Astrocyte of the cerebellum (primary cell): ENCODE measurements around the gene C2CD4C.
"Not testable (repeated sequence)": the region's sequence is repeated elsewhere in the genome, so short reads cannot be mapped to it uniquely, and the experiment has no call there.

Source experiments
- DNase-seq: peaks from one replicate; pipeline ENCODE4 v3.0.0-alpha.2; 2011; ENCODE audit warnings: low read depth
- H3K4me3 ChIP-seq: 2 replicates; pipeline ENCODE4 v1.5.1; 2011; ENCODE audit warnings: mild to moderate bottlenecking, low read depth, low read length, moderate library complexity
- in situ Hi-C: cut with HindIII; loops from 2 replicates; pipeline ENCODE4 v1.10.0; 2017; ENCODE audit warnings: low sequenced_read_pairs
- TF ChIP-seq, protein P1 (sequence below): IDR thresholded peaks from 2 replicates; pipeline ENCODE4 v1.5.1; 2012; ENCODE audit warnings: low read length, low read depth, moderate library complexity, mild to moderate bottlenecking; ENCODE audit errors: missing control alignments

Gene C2CD4C

DNA sequence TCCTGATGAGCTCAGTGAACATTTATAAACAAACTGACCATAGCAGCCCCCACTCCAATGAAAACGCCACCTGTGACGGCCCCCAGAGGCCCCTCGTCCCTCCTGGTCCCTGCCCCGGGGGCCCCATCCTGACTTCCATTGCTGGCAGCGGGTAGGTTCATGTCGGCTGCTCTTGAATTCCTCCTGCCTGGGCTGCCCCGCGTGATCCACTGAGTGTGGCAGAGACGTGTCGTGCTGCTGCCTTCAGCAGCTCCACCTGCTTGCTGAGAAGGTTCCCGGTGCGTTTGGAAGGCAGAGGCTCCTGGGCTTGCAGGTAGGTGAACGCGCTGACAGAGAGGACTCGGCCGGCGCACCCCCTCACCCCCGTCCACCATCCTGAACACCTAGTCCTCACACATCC, 11.6 kb downstream of the C2CD4C start:
- TF ChIP-seq, protein P1, sequence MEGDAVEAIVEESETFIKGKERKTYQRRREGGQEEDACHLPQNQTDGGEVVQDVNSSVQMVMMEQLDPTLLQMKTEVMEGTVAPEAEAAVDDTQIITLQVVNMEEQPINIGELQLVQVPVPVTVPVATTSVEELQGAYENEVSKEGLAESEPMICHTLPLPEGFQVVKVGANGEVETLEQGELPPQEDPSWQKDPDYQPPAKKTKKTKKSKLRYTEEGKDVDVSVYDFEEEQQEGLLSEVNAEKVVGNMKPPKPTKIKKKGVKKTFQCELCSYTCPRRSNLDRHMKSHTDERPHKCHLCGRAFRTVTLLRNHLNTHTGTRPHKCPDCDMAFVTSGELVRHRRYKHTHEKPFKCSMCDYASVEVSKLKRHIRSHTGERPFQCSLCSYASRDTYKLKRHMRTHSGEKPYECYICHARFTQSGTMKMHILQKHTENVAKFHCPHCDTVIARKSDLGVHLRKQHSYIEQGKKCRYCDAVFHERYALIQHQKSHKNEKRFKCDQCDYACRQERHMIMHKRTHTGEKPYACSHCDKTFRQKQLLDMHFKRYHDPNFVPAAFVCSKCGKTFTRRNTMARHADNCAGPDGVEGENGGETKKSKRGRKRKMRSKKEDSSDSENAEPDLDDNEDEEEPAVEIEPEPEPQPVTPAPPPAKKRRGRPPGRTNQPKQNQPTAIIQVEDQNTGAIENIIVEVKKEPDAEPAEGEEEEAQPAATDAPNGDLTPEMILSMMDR = no peak
- in situ Hi-C loops = no loop called here

DNA sequence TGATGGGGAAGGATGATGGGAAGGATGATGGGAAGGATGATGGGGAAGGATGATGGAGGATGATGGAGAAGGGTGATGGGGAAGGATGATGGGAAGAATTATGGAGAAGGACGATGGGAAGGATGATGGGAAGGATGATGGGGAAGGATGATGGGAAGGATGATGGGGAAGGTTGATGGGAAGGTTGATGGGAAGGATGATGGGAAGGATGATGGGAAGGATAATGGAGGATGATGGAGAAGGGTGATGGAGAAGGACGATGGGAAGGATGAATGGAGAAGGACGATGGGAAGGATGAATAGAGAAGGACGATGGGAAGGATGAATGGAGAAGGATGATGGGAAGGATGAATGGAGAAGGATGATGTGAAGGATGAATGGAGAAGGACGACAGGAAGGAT, 13.5 kb downstream of the C2CD4C start:
- no peak overlapping the region for H3K4me3 ChIP-seq
- DNase-seq = no peak
- TF ChIP-seq, protein P1 = no peak
- in situ Hi-C loops = no loop called here

More for the DNA sequence above, 11.6 kb downstream of the C2CD4C start:
- DNase-seq = no peak
- no peak overlapping the region for H3K4me3 ChIP-seq

DNA sequence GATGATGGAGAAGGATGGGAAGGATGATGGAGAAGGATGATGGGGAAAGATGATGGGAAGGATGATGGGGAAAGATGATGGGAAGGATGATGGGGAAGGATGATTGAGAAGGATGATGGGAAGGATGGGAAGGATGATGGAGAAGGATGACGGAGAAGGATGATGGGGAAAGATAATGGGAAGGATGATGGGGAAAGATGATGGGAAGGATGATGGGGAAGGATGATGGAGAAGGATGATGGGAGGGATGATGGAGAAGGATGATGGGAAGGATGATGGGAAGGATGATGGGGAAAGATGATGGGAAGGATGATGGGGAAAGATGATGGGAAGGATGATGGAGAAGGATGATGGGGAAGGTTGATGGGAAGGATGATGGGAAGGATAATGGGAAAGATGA, 14.1 kb downstream of the C2CD4C start:
- H3K4me3 ChIP-seq, DNase-seq, in situ Hi-C loops: not testable (repeated sequence)

DNA sequence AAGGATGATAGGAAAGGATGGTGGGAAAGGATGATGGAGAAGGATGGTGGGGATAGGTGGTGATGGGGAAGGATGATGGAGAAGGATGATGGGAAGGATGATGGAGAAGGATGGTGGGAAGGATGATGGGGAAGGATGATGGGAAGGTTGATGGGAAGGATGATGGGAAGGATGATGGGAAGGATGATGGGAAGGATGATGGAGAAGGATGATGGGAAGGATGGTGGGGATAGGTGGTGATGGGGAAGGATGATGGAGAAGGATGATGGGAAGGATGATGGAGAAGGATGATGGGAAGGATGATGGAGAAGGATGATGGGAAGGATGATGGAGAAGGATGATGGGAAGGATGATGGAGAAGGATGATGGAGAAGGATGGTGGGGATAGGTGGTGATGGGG, 15.4 kb downstream of the C2CD4C start:
- DNase-seq, H3K4me3 ChIP-seq, in situ Hi-C loops: not testable (repeated sequence)

DNA sequence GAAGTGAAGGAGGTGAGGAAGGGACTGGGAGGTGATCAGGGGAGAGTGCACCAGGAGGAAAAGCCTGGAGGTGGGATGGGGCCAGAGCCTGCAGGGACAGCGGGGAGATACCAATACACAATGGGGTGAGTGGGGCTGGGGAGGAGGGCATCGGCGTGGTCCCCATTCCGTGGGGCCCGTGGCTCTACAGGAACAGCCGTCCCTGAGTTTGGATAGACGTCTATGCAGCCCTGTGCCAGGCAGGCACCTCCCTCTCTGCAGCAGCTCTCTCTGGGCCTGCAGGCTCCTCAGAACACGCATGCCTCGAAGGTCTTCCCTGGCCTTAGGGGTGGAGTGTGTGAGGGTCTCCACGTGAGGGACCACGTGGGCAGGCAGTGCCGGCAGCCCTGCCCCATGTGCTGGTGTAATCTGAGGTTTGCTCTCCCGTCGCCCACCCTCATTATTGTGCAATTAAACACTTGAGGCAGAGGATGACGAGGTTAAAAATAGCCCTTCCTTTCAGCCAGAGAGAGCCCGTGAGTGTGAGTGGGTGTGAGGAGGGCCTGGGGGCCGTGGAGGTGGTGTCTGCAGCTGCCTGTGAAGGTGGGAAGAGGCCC, 16.5 kb downstream of the C2CD4C start:
- in situ Hi-C loops = no loop called here
- TF ChIP-seq, protein P1 = no peak
- DNase-seq = no peak
- no peak overlapping the region for H3K4me3 ChIP-seq

DNA sequence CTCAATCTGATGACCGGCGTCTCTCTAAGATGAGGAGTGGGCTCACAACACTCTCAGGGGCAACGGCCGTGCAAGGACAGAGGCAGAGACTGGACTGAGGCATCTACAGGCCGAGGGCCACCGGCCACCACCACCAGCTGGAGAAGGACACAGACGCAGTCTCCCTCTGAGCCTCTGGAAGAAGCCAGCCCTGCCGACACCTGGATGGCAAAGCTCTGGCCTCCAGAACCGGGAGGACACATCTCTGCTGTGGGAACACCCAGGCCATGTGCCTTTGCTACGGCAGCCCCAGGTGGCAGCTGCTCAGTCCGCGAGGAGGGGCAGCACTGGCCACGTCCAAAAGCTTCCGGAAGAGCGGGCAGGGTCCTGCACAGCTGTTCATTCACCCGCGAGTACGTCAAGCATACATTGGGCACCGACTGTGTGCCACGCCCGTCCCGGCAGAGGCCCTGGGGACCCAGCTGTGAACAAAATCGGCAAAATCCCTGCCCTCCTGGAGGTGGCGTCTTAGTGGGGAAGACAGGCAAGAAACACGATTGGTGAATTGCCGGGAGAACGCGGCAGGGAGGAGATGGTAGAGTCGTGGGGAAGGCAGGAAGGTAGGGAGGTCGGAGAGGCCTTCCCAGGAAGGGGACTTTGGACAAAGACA, 17.1 kb downstream of the C2CD4C start:
- TF ChIP-seq, protein P1 = no peak
- no peak for DNase-seq

DNA sequence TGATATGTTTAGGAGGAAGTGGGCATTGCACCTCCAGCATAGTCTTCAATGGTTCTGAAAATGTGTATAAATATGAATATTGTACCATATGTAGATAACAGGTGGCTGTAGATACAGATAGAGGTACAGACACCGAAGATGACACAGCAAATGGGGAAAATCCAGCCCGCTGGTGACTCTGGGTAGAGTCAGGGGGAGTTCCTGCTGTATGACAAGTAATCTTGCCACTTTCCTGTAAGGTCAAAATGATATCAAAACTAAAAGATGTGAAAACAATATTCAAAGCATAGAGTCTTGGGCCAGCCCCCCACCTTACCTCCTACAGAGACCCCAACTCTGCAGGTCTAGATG, 17.8 kb downstream of the C2CD4C start:
- in situ Hi-C loops = no loop called here
- TF ChIP-seq, protein P1 = no peak
- no peak for DNase-seq
- no peak overlapping the region for H3K4me3 ChIP-seq

More for the DNA sequence above, 17.1 kb downstream of the C2CD4C start:
- no peak overlapping the region for H3K4me3 ChIP-seq
- in situ Hi-C loops = no loop called here
